Measurements from ENCODE around the gene LINGO1.

- TF ChIP-seq EZH2 (IDR thresholded peaks at IDR 0.05; ENCODE audit: low read length, missing control alignments): no peak
- TF ChIP-seq CTCF (conservative IDR thresholded peaks at IDR 0.05 in 1 of 2, IDR thresholded peaks at IDR 0.05 in 1 of 2; ENCODE audit: low read depth in 1 of 2, low read length in 2 of 2): peak in 1 of 2 donors; percentile 30
These were observed 17.6 kb upstream of the LINGO1 start for GRCh38 chr15:77650265-77650664.

All from fibroblast of lung (primary cell).